A673 (cell line): ENCODE results near the gene SLC5A5.

Source experiments
- CTCF ChIP-seq: fragments of 300-800, 200-600 bp; sonication (generic); conservative IDR thresholded peaks from 2 replicates; pipeline ENCODE4 v1.5.1; 2017; ENCODE audit warnings: low read depth, mild to moderate bottlenecking, antibody characterized with exemption, low read length, moderate library complexity, mixed read lengths
- EZH2 ChIP-seq: fragments of 200-600 bp; sonication (generic); IDR thresholded peaks from 2 replicates; pipeline ENCODE4 v1.6.1; 2017; ENCODE audit warnings: borderline replicate concordance, low read depth, mild to moderate bottlenecking, mixed read lengths, antibody characterized with exemption, low read length; ENCODE audit not compliant: poor library complexity, severe bottlenecking

- peak; percentile 92 for TF ChIP-seq CTCF
- TF ChIP-seq EZH2, result no peak
These were observed 66.5 kb downstream of the SLC5A5 start for GRCh38 chr19:17938092-17938845.
